Measurements from ENCODE around the gene DENND10.

The DENND10 gene

GRCh38 chr10:119166118-119166500 is 62.2 kb downstream of the DENND10 start:
- Histone ChIP-seq H3K27me3 (ENCODE audit: control insufficient read depth, low read length) (no peaks in the 10 kb centered on the region), H3K4me3 (ENCODE audit: low read length) (peak overlapping the region; percentile 97), H3K4me1 (ENCODE audit: control insufficient read depth, low read length) (peaks cover 52% of the 10 kb centered on the region), H3K9me3 (ENCODE audit: control insufficient read depth, insufficient read depth, low read length) (no peaks in the 10 kb centered on the region), H3K27ac (ENCODE audit: low read depth, low read length) (peak overlapping the region; percentile 71), H3F3A (ENCODE audit: control insufficient read depth, insufficient read depth) (peaks cover 28% of the 10 kb centered on the region), H3K9me2 (replicated peaks; ENCODE audit: control insufficient read depth, low read length) (no peaks in the 10 kb centered on the region), H3K36me3 (ENCODE audit: control insufficient read depth, low read length) (peaks cover 79% of the 10 kb centered on the region), H3K4me2 (ENCODE audit: low read length) (peak overlapping the region; percentile 83), H3K79me2 (ENCODE audit: control insufficient read depth, low read length) (peaks cover 35% of the 10 kb centered on the region), H4K20me1 (ENCODE audit: control insufficient read depth, insufficient read depth, low read depth, low read length) (no peaks in the 10 kb centered on the region)
- TF ChIP-seq EZH2phosphoT487 (IDR thresholded peaks at IDR 0.05; ENCODE audit: borderline replicate concordance, low read length) (no peak), CTCF (IDR thresholded peaks at IDR 0.05; ENCODE audit: low read depth, low read length, poor library complexity, severe bottlenecking) (no peak)

- H3K27me3 ChIP-seq (ENCODE audit: control insufficient read depth, low read length) = no peaks in the 10 kb centered on the region
- TF ChIP-seq EZH2phosphoT487 (IDR thresholded peaks at IDR 0.05; ENCODE audit: borderline replicate concordance, low read length) = no peak
- TF ChIP-seq CTCF (IDR thresholded peaks at IDR 0.05; ENCODE audit: low read depth, low read length, poor library complexity, severe bottlenecking) = no peak
- H3F3A ChIP-seq (ENCODE audit: control insufficient read depth, insufficient read depth) = peaks cover 28% of the 10 kb centered on the region
- peaks cover 79% of the 10 kb centered on the region for H3K36me3 ChIP-seq (ENCODE audit: control insufficient read depth, low read length)
- H4K20me1 ChIP-seq (ENCODE audit: control insufficient read depth, insufficient read depth, low read depth, low read length) = no peaks in the 10 kb centered on the region
- peak overlapping the region; percentile 83 for H3K4me2 ChIP-seq (ENCODE audit: low read length)
- H3K4me3 ChIP-seq (ENCODE audit: low read length) = peak overlapping the region; percentile 97
- H3K9me2 ChIP-seq (replicated peaks; ENCODE audit: control insufficient read depth, low read length) = no peaks in the 10 kb centered on the region
- no peaks in the 10 kb centered on the region for H3K9me3 ChIP-seq (ENCODE audit: control insufficient read depth, insufficient read depth, low read length)
- H3K27ac ChIP-seq (ENCODE audit: low read depth, low read length) = no peak overlapping the region
- H3K4me1 ChIP-seq (ENCODE audit: control insufficient read depth, low read length) = peaks cover 52% of the 10 kb centered on the region
- H3K79me2 ChIP-seq (ENCODE audit: control insufficient read depth, low read length) = peaks cover 38% of the 10 kb centered on the region
Measured at GRCh38 chr10:119166564-119166963, 62.7 kb downstream of the DENND10 start.

- Histone ChIP-seq H3K9me3 (ENCODE audit: control insufficient read depth, insufficient read depth, low read length) (no peaks in the 10 kb centered on the region), H4K20me1 (ENCODE audit: control insufficient read depth, insufficient read depth, low read depth, low read length) (no peaks in the 10 kb centered on the region), H3K4me1 (ENCODE audit: control insufficient read depth, low read length) (peaks cover 52% of the 10 kb centered on the region), H3K9me2 (replicated peaks; ENCODE audit: control insufficient read depth, low read length) (no peaks in the 10 kb centered on the region), H3K4me2 (ENCODE audit: low read length) (peak overlapping the region; percentile 83; the same call in 1 of the 2 replicates), H3K4me3 (ENCODE audit: low read length) (no peak overlapping the region), H3K27me3 (ENCODE audit: control insufficient read depth, low read length) (no peaks in the 10 kb centered on the region), H3F3A (ENCODE audit: control insufficient read depth, insufficient read depth) (peaks cover 28% of the 10 kb centered on the region), H3K36me3 (ENCODE audit: control insufficient read depth, low read length) (peaks cover 78% of the 10 kb centered on the region), H3K79me2 (ENCODE audit: control insufficient read depth, low read length) (peaks cover 40% of the 10 kb centered on the region), H3K27ac (ENCODE audit: low read depth, low read length) (no peak overlapping the region)
- TF ChIP-seq EZH2phosphoT487 (IDR thresholded peaks at IDR 0.05; ENCODE audit: borderline replicate concordance, low read length) (no peak), CTCF (IDR thresholded peaks at IDR 0.05; ENCODE audit: low read depth, low read length, poor library complexity, severe bottlenecking) (no peak)
Measured at GRCh38 chr10:119167041-119167440, 63.1 kb downstream of the DENND10 start.
